Stimulated activated CD8-positive, alpha-beta memory T cell treated with anti-CD3 and anti-CD28 coated beads, Interleukin-15, amount 100 ng/mL, for 48 hours (primary cell): Measurements from ENCODE around the gene DSG3.
"Not testable (repeated sequence)": the region's sequence is repeated elsewhere in the genome, so short reads cannot be mapped to it uniquely, and the experiment has no call there.

ENCODE experiments used
- DNase-seq, 2 donors: peaks; one replicate each; pipeline ENCODE4 v3.0.0-alpha.2; 2020; ENCODE audit warnings: low read depth in 2 of 2

The DSG3 gene

GRCh38 chr18:31493171-31493570 lies 45.6 kb downstream of the DSG3 start:
- DNase-seq = no peak

- DNase-seq = no peak
Measured at GRCh38 chr18:31493941-31494340, 46.4 kb downstream of the DSG3 start.

- not testable (repeated sequence) for DNase-seq
Measured at GRCh38 chr18:31494705-31495244, 47.2 kb downstream of the DSG3 start.

- DNase-seq = no peak
Measured at GRCh38 chr18:31497404-31497835, 49.9 kb downstream of the DSG3 start.

- peak; percentile 3 to 4 for DNase-seq
Measured at GRCh38 chr18:31497836-31498573, 50.5 kb downstream of the DSG3 start, which contains the start of gene DSG2. TSS of gene DSG2 (plus strand) at chr18:31498177. CDS start at chr18:31498252, 75 bp downstream.

GRCh38 chr18:31498574-31499524 lies 51.3 kb downstream of the DSG3 start:
- DNase-seq = no peak

GRCh38 chr18:31500051-31500688 lies 52.6 kb downstream of the DSG3 start:
- no peak for DNase-seq

- no peak for DNase-seq
Measured at GRCh38 chr18:31503011-31503410, 55.5 kb downstream of the DSG3 start.

GRCh38 chr18:31504455-31505147 lies 57.1 kb downstream of the DSG3 start:
- no peak for DNase-seq

GRCh38 chr18:31505156-31505555 lies 57.6 kb downstream of the DSG3 start:
- no peak for DNase-seq

GRCh38 chr18:31506024-31506742 lies 58.6 kb downstream of the DSG3 start:
- DNase-seq = no peak

- not testable (repeated sequence) for DNase-seq
Measured at GRCh38 chr18:31507124-31507523, 59.6 kb downstream of the DSG3 start.

- no peak for DNase-seq
Measured at GRCh38 chr18:31508781-31509180, 61.2 kb downstream of the DSG3 start.

GRCh38 chr18:31509571-31509970 lies 62.0 kb downstream of the DSG3 start:
- DNase-seq = no peak

- no peak for DNase-seq
Measured at GRCh38 chr18:31510319-31510718, 62.8 kb downstream of the DSG3 start.

- no peak for DNase-seq
Measured at GRCh38 chr18:31511098-31511497, 63.6 kb downstream of the DSG3 start.

- no peak for DNase-seq
Measured at GRCh38 chr18:31512203-31512764, 64.7 kb downstream of the DSG3 start.

GRCh38 chr18:31513189-31513935 lies 65.8 kb downstream of the DSG3 start:
- no peak for DNase-seq

GRCh38 chr18:31516437-31516836 lies 68.9 kb downstream of the DSG3 start:
- DNase-seq = no peak
